PC-9 (cell line): ENCODE measurements around the gene CRB2.

ENCODE experiments used
- CTCF ChIP-seq: fragments of 200-600 bp; sonication (generic); conservative IDR thresholded peaks from 2 replicates; pipeline ENCODE4 v1.6.1; 2017; ENCODE audit warnings: mixed run types, antibody characterized with exemption, mild to moderate bottlenecking, moderate library complexity
- EZH2 ChIP-seq: fragments of 200-600 bp; sonication (generic); IDR thresholded peaks from 2 replicates; pipeline ENCODE4 v1.8.0; 2017; ENCODE audit warnings: antibody characterized with exemption, low read depth

- TF ChIP-seq CTCF = no peak
- TF ChIP-seq EZH2 = no peak
Observed at GRCh38 chr9:123314617-123315016, 41.4 kb upstream of the CRB2 start.
